NCI-H2196 treated with DMSO at 0.1 percent for 48 hours (cell line): ENCODE results near the gene POU1F1.
"Not testable (repeated sequence)": the region's sequence is repeated elsewhere in the genome, so short reads cannot be mapped to it uniquely, and the experiment has no call there.

Experiments used
- DNase-seq: peaks from one replicate; lab custom pipeline; 2025; ENCODE audit not compliant: unreplicated experiment; lab: John Stamatoyannopoulos, UW

POU1F1 gene, protein sequence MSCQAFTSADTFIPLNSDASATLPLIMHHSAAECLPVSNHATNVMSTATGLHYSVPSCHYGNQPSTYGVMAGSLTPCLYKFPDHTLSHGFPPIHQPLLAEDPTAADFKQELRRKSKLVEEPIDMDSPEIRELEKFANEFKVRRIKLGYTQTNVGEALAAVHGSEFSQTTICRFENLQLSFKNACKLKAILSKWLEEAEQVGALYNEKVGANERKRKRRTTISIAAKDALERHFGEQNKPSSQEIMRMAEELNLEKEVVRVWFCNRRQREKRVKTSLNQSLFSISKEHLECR

DNA sequence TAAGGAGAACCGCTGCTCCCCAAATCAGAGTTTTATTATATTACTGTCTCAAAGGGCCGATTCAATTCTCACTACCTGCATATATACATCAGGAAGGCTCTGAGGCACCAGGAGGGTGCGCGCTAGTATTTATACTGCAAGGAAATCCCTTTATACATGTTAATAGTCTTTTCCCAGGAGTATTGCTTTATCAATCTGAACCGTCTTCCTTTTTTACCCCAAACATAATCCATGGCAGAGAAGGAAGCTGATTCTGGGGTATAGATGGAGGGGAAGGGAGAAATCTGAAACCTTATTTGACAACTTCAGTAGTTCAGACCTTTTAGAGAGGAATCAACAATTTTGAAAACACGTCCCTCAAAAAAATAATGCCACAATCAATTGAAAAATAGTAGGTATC is at the start of gene POU1F1:
Gene POU1F1 (minus strand): TSS at position 101 of the 400 bp plus-strand sequence. CDS start 122 bp downstream, outside the sequence.
- no peak for DNase-seq

DNA sequence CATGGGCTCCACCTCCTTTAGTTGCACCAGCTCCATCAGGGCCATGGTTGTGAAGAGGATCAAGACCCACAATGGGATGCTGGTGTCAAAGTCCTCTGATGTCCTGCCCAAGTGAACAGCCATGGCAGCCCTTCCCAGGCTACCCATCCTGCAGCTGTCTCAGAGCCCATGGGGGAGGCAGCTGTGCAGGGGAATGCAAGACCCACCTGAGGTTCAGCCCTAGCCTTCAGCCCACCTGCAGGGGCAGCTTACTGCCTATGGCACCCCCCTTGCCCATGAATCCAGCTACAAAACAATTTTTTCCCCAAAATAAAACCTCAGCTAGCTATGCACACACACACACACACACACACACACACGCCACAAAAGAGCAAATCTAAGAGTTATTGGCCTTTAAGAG is 48.2 kb upstream of the POU1F1 start:
- no peak for DNase-seq

DNA sequence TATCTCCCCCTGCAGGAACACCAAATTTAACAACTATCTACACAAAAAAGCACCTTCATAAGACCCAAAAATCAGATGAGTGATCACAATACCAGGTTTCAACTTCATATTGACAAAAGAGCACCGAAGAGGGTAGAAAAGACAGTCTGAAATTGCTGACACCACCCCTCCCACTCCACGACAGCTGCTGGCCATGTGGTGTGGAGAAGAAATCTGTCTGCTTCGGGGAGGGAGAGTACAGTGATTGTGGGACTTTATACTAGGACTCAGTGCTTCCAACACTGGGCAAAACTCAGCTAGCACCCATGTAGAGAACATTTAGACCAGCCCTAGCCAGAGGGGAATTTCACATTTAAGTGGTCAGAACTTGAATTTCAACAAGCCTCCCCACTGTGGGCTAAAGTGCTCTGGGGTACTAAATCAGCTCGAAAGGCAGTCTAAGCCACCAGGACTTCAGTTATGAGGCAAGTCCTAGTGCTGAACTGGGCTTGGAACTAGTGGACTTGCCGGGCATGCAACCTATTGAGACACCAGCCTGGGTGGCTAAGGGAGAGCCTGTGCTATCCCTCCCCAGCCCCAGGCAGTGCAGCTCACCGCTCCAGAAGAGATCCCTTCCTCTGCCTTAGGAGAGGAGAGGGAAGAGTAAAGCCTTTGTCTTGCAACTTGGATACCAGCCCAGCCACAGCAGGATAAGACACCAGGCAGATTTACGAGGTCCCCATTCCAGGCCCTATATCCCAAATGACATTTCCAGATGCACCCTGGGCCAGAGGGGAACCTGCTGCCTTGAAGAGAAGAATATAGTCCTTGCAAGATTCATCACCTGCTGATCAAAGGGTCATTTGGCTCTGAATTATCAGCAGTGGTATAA is 44.6 kb upstream of the POU1F1 start:
- DNase-seq: no peak

DNA sequence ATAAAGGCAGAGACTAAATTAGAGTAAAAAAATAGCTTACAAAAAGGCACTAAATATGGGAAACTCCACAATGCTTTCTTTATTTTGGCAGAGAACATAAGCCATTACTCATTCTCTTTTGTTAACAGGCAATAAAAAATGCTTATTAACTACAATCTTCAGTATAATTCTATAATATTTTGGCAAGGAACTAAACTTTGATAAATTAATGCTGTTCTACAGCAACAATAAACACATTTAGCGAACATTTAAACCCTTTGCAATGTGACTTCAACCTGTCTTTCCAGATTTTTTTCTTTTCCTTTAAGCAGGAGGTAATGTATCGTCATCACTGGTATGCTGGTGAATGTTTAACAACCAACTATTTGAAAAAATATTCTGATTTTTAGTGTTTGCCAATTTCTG is 42.2 kb upstream of the POU1F1 start:
- DNase-seq: no peak

DNA sequence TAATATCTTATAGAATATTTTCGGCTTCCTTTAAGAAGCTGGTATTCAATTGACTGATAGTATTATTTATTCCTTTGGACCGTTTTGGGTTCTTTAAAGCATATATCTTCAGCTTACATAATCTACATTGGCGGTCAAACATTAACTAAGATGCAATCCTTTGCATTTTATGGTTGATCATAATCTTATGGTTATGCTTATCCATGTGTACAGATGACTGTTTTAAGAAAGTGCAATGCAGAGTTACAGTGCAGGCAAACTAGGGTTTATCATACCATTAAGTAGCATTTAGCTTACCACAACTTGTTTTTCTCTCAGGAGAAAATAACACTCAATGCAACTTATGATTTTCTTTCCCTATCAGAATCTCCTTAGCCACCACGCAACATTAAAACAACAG is 41.4 kb upstream of the POU1F1 start:
- no peak for DNase-seq

DNA sequence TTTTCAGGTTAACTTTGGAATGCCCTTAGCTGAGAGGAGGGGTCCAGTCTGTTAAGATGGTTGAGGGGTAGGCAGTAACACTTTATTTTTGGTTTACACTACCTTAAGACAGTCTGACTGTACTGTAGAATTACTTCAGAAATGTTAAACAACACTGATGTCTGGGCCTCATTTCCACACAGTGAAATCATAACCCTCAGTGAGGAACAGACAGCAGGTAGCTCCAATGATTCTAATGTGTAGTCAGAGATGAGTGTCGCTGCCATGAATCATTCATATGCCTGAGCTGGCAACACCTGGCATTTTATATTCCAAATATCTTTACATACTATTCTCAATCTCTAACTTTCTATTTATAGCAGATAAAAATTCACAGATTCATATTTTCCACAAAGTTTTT is 37.3 kb upstream of the POU1F1 start:
- DNase-seq: no peak

DNA sequence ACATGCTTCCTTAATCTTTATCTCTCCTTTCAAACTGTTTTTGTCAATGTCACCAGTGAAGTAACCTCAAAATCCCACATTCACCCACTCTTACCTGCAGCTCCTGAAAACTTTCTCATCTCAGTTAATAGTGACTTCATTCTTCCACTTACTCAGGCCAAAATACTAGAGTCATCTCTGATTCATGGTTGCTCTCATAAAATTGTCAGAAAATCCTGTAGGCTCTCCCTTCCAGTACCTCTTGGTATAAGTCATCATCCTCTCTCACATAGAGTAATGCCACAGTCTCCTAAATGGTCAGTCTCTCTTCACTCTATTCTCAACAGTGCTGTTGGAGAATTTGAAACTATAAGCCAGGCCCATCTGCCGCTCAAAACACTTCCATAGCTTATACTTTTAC is 34.9 kb upstream of the POU1F1 start:
- no peak for DNase-seq

DNA sequence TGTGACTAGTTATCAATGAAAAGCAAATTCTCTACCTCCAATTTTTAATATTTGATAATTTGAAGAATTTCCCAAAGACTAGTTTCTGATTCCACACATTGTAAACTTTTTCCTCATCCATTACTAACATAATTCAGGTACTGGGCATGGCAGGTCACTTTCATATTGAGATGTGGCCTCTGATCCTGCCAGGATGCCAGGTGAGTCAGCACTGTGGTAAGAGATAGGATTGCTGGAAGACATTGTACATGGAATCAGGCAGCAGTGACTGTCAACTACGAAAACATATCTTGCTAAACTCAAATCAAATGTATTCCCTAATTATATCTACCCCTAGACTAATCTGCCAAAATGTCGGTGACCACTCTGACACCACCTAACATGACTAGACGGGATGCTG is 33.2 kb upstream of the POU1F1 start:
- no peak for DNase-seq

DNA sequence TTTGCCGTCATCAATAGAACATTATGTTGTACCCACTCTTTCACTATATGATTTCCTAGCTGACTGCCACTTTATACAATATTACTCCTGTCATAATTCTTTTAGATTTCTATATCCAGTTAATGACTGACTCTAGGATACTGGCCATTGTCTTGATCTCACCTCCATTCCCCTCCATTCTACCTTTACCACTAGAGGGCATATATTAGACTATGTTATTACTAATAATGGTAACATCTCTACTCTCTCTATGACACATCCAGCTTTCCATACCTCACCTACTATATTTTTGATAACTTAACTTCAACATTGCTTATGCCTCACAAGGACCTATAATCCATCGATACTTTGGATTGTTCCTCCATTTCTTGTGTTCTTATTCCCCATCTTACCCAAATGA is 31.4 kb upstream of the POU1F1 start:
- DNase-seq: no peak

DNA sequence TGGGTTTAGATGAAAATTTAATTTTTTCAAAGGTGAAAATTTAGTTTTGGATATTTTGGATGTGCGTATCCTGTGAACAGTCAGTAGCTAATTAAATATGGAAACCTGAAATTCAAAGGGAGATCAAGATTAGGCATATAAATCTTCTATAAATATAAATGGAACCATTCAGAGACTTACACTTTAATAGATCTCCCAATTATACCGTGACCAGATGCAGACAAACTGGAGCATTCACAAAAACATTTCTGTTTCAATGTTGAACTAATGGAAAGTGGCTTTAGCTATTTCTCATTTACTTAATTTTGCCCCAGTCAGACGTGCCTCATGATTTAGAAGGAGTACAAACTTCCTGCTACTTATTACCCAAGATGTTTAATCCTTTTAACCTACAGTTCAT is 29.1 kb upstream of the POU1F1 start:
- DNase-seq: no peak

DNA sequence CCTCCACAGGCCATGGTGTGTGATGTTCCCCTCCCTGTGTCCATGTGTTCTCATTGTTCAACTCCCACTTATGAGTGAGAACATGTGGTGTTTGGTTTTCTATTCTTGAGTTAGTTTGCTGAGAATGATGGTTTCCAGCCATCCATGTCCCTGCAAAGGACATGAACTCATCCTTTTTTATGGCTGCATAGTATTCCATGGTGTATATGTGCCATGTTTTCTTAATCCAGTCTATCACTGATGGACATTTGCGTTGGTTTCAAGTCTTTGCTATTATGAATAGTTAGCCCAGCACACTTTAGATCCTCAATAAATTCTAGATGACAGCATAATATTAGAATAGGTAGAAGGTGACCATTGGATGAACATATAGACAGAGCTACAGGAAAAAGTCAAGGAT is 28.6 kb upstream of the POU1F1 start:
- not testable (repeated sequence) for DNase-seq

DNA sequence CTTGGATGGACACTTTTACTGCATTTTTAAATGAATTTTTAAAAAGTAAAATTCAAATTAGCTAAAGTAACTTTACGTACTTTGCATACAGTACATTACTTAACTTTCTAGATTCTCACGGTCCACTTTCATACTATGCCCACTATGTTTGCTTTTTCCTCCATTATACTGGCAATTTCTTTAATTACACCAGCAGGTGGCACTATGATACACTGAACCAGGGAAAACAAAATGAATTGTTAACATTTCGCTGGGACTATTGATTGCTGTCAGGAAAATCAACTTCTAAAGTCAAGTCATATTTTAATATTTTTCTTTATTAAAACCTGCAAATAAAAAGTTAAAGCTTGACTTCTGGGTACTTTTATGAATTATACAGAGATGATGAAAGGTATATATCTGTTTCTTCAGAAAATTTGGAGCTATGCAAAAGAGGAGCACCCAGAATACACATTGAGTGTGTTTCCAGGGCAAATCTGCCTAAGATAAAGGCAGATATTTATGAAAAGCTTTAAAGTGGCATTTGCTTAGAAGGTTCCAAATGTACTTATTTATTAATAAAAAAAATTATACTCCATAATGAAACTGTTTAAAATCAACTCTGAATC is 21.8 kb upstream of the POU1F1 start:
- no peak for DNase-seq

DNA sequence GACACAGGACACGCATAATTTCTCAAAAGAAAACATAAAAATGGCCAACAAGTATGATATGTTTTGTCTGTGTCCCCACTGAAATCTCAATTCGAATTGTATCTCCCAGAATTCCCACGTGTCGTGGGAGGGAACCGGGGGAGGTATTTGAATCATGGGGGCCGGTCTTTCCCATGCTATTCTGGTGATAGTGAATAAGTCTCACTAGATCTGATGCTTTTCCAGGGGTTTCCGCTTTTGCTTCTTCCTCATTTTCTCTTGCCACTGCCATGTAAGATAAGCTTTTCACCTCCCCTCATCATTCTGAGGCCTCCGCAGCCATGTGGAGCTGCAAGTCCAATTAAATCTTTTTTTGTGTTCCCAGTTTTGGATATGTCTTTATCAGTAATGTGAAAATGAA is 12.1 kb upstream of the POU1F1 start:
- DNase-seq: no peak

DNA sequence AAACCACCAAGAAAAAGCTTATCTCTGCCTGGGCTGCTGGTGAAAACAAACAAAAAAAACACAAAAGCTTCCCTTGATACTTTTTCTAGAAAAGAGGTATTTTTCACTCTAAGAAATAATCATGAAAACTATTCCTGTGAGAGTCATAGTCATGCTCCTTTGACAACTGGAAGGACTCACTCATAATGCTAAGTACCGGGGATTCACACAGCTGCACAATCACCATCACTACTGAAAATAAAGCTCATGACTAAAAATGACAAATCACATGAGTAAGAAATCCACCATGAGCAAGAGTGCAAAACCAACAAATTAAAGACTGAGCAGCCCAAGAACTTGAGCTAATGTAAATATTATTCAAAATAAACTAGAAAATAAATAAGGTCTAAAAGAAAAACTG is 10.6 kb upstream of the POU1F1 start:
- DNase-seq: no peak

DNA sequence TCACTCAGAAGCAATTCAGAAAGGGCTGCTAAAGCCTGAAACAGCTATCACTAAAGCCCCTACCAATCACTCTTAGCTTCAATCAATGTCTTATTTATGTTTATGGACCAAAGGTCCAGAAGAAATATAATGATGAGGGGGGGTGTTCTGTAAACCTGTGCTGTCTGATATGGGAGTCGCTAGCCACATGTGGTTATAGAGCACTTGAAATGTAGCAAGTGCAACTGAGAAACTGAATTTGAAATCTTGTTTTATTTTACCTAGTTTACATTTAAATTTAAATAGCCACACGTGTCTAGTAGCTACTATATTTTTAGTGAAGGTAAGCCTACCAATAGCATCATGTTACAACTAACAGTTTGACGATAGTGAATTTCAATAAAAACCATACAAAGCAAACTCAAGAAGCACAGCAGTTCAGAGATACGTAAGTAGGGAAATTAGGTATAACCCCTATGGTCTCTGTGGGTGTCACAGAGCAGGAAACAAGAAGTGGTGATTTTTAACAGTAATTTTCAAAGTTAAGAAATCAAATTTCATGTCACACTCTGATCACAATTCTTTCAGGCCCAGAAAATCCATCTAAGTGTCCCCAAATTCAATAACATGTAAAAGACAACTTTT is 3.6 kb downstream of the POU1F1 start:
- DNase-seq: no peak

DNA sequence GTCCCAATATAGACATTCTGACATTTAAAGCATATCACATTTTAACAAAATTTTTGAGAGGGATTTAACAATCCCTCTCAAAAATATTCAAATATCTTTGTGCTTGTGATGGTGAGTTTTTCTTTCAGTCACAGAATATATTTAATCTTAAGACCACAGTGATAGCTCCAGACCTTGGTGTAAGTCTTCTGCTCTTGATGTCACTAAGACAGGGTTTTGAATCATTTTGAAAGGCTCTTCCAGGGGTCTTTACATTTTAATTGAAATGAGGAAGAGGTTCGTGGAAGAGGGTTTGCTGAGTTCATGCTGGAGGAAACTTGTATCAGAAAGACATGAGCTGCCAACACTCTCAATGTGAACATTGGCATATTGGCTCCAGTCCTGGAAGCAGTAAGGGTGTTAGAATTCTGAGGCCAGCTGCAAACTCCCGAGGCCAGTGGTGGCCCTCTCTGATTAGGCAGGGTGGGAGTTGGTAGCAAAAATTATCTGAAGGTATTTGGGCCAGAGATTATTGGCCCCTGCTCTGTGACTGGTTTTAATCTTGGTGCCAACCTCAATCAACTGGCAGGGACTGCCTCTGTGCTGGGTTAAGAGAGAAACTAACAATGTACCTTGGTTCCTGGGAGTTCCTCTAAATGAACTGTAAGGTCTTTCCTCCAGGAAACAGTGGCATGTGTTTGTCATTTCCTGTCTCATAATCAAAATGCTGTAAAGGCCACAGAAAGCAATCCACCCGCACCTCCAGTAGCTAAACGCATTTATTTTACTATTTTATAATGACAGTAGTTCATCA is 5.3 kb downstream of the POU1F1 start:
- DNase-seq: no peak

DNA sequence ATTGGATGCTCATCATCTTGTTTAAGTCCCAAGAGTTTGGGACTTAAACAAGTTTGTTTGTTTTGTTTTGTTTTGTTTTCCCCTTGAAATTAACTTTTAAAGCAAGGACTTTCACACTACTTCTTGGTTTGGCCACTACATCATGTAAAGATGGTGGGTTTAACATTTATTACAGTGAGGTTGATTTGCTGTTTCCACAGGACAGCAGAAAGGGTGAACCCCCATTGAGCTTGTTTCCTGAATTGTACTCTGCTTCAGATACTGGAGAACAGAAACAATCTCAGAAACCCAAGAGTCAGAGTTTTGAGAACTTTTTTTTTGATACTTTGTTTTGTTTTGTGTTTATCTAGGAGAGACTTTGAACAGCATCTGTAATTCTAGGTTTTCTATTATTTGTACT is 6.7 kb downstream of the POU1F1 start:
- DNase-seq: no peak

DNA sequence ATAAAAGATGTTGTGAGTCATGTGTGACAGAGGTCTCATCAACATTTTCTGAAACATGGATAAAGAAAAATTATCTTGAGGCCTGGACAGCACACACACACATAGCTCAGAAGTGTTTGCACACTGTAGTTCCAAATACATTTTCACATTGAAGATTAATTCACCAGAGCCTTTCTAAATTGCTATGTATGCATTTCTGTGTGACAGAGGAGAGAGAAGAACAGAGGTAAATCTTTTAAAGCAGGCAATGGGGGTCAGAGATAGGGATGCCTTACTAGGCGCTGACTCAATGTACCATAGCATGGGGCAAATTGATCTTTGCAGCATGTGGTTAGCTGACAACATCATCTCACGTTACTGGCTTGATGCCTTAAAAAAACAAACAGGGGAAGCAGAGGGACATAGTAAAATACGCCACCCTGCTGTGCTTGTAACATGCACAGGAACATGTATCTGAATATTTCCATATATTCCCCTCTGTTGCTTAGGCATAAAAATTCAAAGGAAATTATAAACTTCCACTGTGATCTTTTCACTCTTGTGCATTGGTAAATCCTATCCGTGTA is 7.7 kb downstream of the POU1F1 start:
- no peak for DNase-seq

DNA sequence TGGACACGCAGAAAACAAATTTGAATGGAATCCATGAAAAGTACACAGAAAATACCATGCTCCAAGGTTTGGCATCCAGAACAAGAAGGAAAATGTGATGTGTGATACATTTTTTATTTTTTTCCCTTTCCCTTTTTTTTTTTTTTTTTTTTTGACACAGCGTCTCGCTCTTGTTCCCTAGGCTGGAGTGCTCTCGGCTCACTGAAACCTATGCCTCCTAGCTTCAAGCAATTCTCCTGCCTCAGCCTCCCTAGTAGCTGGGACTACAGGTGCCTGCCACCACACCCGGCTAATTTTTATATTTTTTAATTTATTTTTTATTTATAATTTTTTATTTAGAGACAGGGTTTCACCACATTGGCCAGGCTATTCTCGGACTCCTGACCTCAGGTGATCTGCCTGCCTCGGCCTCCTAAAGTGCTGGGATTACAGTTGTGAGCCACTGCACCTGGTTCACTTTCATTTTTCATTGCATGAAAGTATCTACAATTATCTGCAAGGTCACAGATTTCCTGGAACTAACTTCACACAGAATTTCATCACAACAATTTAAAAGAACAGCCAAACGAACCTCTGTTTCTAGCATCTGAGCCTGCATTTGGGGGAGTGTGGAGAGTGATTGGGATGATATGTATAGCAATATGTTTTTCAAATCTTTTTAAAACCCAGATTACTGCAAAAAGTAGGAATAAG is 8.3 kb downstream of the POU1F1 start:
- no peak for DNase-seq

DNA sequence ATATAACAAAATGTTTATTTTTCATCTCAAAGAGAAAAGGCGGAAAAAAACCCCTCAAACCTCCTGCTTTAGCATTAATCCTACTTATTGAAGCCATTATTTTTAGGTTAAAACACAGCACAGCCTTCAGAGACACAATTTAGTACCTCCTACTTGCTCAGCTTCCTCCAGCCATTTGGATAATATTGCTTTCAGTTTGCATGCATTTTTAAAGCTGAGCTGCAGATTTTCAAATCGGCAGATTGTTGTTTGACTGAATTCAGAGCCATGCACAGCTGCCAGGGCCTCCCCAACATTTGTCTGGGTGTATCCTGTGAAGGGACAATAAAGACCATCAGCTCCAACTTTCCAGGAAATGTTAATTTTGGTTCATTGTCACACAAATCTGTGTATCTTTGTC is 14.5 kb downstream of the POU1F1 start:
- no peak for DNase-seq
